DMS53 (cell line): ENCODE measurements around the gene GALNT2.

Experiments used
- DNase-seq: peaks from one replicate; lab custom pipeline; 2025; lab: John Stamatoyannopoulos, UW

Gene GALNT2

GRCh38 chr1:230279583-230279945 lies 212.5 kb downstream of the GALNT2 start:
- no peak for DNase-seq

GRCh38 chr1:230280054-230280795 lies 213.2 kb downstream of the GALNT2 start:
- peak; percentile 17 for DNase-seq

- DNase-seq, result no peak
These were observed 213.9 kb downstream of the GALNT2 start for GRCh38 chr1:230280906-230281413.

GRCh38 chr1:230281556-230281955 lies 214.5 kb downstream of the GALNT2 start:
- DNase-seq, result no peak

- DNase-seq, result no peak
These were observed 215.1 kb downstream of the GALNT2 start for GRCh38 chr1:230282157-230282556.

GRCh38 chr1:230283678-230284077 lies 216.6 kb downstream of the GALNT2 start:
- no peak for DNase-seq

GRCh38 chr1:230284891-230285290 lies 217.9 kb downstream of the GALNT2 start:
- DNase-seq, result no peak

- no peak for DNase-seq
These were observed 218.3 kb downstream of the GALNT2 start for GRCh38 chr1:230285351-230285750.

- DNase-seq, result no peak
These were observed 219.3 kb downstream of the GALNT2 start for GRCh38 chr1:230286166-230286889.

- DNase-seq, result no peak
These were observed 219.8 kb downstream of the GALNT2 start for GRCh38 chr1:230286890-230287269.

- DNase-seq, result peak; percentile 15
These were observed 220.8 kb downstream of the GALNT2 start for GRCh38 chr1:230287674-230288315.

GRCh38 chr1:230288641-230289349 lies 221.8 kb downstream of the GALNT2 start:
- DNase-seq, result no peak

GRCh38 chr1:230289350-230289644 lies 222.3 kb downstream of the GALNT2 start:
- no peak for DNase-seq

- DNase-seq, result peak; percentile 47
These were observed 224.9 kb downstream of the GALNT2 start for GRCh38 chr1:230291731-230292620.

- DNase-seq, result peak; percentile 84
These were observed 225.8 kb downstream of the GALNT2 start for GRCh38 chr1:230292689-230293389.

GRCh38 chr1:230293390-230293700 lies 226.3 kb downstream of the GALNT2 start:
- no peak for DNase-seq

- DNase-seq, result no peak
These were observed 228.3 kb downstream of the GALNT2 start for GRCh38 chr1:230295367-230295766.

- DNase-seq, result peak; percentile 17
These were observed 232.4 kb downstream of the GALNT2 start for GRCh38 chr1:230299191-230300006.

- DNase-seq, result no peak
These were observed 233.6 kb downstream of the GALNT2 start for GRCh38 chr1:230300322-230301301.
